Endometrium (tissue), 2 donors: Measurements from ENCODE around the gene MSRB1.
A peak's percentile ranks its signal among the peaks of the same experiment; 100 is the strongest.

ENCODE experiments used
- FAIRE-seq: peaks from 2 replicates; lab custom pipeline; 2012; peaks lifted over from hg19 to GRCh38; lab: Jason Lieb, UNC
- donor health status: control.
- donor health status: control.

Gene MSRB1, protein sequence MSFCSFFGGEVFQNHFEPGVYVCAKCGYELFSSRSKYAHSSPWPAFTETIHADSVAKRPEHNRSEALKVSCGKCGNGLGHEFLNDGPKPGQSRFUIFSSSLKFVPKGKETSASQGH

DNA sequence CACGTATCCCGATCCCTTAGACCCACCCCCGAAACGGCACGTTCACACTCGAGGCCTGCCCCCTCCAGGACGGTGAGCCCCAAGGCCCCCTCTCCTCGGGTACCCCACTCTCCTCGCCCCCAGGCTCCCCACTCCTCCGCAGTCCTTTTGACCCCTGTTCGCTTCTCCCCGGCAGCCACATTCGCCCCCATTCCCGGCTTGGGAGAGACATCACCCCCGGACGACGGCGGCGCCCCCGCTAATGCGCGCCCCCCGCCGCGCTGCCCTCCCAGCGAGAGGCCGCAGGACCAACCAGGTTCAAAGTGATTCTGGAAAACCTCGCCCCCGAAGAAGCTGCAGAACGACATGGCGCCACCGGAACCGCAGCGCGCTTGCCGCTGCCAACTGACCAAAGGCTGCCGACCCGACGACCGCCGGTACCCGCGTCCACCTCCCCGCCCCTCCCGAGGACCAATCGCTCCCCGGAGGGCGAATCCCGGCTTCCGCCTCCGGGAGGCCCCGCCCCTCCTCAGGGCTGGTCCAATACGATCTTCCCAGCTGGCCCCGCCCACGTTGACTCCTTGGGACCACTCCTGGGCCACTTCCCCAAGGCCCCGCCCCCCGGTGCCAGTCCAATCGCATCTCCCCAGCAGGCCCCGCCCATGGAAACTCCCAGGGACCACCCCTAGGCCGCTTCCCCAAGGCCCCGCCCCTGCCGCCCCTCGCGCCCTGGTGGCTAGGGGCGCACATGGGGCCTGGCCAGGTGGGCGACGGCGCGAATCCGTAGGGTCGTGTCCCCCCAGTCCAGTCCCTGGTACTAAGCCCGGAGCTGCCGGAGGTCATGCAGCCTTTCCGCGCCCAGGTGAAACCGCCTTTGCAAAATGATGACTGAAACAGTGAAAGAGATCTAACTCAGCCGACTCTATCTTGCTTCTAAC lies at the start of gene MSRB1:
Gene MSRB1, minus strand, starts transcription at position 390 of the 917 bp plus-strand sequence. Its CDS starts 43 bp downstream, at position 347.
- FAIRE-seq = peak; percentile 62

DNA sequence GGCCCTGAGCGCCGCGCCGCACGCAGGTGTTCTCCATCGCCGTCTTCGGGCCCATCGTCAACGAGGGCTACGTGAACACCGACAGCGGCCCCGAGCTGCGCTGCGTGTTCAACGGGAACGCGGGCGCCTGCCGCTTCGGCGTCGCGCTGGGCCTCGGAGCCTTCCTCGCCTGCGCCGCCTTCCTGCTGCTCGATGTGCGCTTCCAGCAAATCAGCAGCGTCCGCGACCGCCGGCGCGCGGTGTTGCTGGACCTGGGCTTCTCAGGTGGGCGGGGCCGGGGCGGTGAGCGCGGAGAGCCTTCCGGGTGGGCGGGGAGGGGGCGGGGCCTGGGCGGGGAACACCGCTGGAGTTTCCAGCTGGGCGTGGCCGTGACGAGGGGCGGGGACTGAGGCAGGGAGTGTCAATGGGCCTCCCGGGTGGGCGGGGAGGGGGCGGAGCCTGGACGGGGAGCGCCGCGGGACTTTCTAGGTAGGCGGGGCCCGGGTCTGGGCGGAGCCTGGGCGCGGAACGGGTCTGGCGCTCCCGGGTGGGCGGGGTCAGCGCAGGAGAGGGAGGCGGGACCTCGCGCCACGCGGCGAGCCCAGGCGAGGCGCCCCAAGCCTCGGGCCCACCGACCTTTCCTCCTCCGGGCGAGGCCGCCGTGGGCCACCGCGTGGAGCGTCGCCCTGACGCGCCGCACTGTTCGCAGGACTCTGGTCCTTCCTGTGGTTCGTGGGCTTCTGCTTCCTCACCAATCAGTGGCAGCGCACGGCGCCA lies 49.1 kb upstream of the MSRB1 start:
- FAIRE-seq = no peak

DNA sequence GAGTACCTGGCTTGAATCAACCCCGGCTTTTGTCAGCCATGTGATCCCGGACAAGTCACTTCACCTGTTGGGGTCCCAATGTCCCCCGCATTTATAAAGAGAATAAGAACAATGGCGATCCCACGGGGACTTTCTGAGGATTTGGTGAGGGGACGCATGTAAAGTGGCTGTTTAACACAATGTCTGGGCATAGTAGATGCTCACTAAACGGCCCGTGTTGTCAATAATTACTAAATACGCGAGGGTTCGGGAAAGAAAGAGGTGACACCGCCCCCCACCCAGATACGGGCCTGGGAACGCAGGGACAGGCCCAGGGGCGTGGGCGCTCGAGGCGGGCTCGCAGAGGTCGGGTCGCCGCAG lies 48.6 kb upstream of the MSRB1 start:
- FAIRE-seq = no peak

DNA sequence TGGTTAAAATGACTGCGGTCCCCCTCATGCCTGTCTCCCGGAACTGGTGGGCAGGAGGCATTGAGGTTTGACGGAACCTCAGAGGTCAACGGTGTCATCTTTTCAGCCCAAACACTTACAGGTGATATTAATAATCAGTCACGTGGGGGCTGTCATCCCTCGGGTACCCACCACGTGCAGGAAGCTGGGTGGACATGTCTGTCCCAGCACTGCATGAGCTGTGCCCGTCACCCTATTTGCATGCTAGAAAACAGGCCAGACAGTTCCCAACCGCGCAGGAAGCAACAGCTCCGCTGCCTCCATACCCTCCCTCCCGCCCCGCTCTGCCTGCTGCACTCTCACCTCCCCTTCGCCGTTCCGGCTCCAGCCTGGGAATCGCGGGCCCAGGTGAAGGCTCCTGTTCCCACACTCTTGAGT lies 48.1 kb upstream of the MSRB1 start:
- no peak for FAIRE-seq

DNA sequence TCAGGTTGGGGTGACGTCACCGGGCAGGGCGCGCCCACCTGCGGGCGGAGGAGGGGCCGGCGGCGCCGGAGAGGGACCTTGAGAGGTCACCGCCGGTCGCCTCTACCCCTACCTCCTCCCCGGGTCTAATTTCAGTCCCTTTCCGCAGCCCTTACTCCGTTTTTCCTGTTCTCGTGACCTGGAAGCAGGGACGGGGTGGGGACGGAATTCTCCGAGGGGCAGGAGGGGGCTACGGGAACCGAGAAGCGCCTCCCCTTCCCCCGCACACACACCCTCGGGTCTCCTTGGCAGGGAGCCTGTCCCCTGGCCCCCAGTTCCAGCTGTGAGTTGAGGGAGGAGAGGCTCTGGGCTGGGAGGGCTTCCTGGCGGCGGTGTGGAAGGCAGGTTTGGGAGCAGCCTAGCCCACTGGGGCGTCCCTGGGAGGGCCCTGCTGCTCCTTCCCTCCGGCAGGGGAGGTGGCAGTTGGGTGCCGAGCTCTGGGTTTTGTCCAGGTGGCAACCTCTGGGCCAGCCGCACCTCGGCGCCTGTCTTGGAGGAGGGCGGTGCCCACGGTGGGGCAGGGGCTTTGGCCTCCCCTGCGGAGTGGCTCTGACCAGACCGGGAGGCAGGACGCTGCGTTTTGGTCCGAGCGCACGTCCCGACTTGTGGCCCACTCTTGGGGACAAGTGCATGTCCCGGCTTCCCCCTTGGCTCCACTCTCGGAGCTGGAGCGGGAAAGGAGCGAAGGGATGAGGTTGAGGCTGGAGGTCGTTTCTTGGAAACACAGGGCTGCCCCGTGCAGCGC lies 47.5 kb upstream of the MSRB1 start:
- FAIRE-seq = no peak

DNA sequence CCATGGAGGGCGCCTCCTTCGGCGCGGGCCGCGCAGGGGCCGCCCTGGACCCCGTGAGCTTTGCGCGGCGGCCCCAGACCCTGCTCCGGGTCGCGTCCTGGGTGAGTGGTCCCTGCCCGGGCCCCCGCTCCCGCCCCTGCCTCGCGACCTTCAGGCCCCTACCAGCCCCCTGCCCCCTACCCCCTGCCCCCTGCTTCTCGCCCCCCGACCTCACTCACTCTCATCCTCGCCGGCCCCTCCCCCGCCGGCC lies 47.0 kb upstream of the MSRB1 start:
- no peak for FAIRE-seq

DNA sequence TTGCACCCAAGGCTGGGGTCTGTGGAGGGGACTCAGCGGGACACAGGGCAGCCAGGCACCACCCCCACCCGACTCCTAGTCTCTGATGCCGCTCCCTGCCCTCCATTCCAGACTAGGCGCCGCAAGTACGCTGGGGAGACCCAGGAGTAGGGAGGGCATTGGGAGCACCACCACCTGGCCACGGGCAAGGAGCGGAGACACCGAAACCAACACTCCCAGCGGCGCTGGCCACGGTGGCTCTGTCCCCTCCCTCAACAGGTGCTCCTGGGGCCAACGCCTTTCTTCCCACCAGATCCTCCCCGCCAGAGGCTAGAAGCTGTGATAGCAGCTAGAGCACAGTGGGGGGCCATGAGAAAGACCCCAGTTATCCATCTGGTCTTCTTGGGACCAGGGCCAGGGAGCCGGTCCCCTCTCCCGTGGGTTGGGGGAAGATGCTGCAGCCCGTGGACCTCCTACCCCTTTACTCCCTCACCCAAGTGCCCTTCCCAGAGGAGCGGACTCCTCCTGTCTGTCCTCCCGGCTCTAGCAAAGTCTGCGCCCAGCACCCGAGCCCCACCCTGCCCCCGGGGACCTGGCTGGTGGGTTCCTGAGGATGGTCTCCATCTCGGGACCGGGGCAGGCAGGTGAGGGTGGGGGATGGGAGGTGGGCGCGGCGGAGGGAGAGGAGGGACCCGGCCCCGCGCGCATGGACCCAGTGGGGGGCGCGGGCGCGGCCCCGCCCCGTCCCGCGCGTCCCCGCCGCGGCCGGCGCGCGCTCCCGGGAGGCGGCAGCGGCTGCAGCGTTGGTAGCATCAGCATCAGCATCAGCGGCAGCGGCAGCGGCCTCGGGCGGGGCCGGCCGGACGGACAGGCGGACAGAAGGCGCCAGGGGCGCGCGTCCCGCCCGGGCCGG lies 46.5 kb upstream of the MSRB1 start, which contains the start of gene SYNGR3:
Gene SYNGR3, plus strand, starts transcription at position 762 of the 892 bp plus-strand sequence. CDS start 133 bp downstream, outside the sequence.
- no peak for FAIRE-seq

DNA sequence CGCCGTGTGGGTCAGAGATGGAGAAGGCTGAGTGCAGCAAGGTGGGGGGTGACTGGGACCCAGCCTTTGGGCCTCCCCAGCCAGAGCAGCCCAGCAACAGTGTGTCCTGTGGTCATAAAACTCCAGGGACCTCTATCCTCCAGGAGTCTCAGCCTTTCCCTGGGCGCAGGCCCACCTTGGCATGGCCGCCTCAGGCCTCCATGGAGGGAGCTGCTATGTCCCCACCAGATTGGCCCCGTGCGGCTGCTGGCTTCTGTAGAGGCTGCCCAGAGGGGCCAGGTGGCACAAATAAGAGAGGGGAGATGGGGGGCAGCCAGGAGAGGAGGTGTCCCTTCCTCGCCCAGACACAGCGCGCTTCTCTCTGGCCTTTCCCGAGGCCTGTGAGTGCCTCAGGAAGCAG lies 44.2 kb upstream of the MSRB1 start:
- no peak for FAIRE-seq

DNA sequence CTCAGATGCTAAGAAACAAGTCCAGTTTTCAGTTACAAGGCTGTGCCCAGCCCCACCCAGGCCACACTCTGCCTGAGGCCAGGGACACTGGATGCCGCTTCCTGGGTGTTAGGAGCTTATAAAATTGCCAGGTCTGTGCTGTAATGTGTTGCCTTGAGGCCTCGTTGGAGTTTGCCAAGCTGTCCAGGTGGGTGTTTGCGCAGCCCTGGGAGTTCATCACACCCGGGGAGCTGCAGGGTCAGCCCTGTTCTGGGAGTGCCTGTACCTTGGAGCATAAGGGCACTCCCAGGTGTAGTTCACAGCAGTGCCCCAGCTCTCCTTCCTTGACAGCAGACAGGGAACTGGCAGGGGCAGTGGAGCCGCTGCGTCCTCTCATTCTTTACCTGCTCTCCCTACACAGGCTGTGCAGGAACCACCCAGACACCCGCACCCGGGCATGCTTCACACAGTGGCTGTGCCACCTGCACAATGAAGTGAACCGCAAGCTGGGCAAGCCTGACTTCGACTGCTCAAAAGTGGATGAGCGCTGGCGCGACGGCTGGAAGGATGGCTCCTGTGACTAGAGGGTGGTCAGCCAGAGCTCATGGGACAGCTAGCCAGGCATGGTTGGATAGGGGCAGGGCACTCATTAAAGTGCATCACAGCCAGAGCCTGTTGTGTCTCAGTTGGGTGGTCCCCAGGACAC lies 42.6 kb upstream of the MSRB1 start:
- FAIRE-seq = no peak

DNA sequence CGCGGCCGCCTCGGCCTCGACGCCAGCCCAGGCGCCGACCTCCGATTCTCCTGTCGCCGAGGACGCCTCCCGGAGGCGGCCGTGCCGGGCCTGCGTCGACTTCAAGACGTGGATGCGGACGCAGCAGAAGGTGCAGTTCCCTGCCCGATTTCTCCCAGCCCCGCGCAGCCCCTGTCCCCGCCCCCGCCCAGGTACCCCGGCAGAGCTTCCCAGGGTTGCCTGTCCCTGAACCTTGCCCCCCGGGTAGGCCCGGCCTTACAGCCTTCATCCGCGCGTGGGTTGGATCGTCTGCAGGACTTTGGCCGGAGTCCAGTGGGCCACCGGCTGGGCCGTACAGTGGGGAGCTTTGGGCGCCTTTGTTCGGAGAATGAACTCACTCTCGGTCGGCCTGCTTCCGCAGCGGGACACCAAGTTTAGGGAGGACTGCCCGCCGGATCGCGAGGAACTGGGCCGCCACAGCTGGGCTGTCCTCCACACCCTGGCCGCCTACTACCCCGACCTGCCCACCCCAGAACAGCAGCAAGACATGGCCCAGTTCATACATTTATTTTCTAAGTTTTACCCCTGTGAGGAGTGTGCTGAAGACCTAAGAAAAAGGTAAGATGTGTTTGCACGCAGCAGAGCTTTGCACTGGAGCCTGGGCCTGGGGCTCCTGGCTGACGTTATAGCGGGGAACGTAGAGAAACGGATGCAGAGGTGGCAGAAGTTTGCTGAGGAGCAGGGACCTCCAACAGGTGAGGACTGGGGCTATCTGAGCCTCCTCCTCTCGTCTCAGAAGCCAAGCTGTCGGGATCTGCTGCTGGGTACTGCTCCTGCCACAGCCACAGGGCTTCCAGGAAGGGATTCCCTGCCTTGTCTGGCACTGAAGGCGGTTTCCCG lies 41.6 kb upstream of the MSRB1 start:
- FAIRE-seq = no peak

DNA sequence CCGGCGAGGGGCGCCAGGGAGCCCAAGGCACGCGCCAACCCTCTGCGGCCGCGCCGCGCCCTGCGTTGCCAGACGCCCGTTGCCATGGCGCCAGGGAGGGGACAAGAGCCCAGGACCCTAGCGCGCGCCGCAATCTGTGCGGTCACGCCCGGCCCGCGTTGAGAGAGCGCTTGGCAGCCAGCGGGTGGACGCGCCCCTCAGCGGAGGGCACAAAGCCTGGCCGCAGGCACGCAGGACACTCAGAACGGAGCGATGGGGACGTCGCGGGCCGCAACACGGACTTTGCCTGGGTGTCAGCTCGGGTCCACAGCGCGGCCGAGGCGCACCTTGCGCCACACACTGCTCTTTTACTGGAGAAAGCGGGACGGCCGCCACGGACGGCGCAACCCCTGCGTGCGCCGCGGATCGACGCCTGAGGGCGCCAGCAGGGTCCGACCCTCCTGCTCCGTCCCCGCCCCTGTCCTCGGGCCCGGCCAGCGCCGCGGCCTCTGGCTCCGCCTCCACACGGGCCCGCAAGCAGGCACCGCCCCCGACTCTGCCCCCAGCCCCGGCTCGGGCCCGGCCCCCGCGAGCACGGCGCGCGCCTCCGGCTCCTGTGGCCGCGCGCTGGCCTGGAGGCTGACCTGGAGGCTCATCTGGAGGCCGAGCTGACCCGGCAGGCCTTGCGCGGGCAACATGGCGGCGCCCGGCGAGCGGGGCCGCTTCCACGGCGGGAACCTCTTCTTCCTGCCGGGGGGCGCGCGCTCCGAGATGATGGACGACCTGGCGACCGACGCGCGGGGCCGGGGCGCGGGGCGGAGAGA lies 40.7 kb upstream of the MSRB1 start, which contains the start of gene GFER:
Gene GFER, plus strand, starts transcription at position 650 of the 803 bp plus-strand sequence. Its CDS starts 26 bp downstream, at position 676.
- no peak for FAIRE-seq

DNA sequence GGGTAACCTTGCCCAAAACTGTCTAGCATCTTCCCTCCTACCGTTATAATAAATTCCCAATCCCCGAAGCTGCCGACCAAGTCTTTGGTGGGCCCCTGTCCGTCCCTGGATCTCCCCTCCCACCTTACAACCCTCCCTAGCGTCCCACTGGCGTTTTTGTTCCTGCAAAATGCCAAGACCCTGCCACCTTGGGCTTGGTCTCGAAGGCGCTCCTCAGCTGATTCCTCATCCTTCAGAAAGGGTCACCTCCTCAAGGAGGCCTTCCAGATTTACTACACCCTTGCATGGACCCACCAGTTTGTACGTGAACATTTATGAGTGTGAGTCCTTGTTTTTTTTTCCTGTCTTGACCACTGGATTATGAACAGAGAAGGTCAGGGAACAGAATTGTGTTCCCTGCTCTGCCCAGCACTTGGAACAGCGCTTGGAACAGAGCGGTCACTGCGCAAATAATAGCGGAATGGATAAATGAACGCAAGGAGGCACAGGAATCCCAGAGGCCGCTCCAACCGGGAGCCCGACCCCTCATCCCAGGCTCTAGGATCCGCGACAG lies 40.1 kb upstream of the MSRB1 start:
- no peak for FAIRE-seq

DNA sequence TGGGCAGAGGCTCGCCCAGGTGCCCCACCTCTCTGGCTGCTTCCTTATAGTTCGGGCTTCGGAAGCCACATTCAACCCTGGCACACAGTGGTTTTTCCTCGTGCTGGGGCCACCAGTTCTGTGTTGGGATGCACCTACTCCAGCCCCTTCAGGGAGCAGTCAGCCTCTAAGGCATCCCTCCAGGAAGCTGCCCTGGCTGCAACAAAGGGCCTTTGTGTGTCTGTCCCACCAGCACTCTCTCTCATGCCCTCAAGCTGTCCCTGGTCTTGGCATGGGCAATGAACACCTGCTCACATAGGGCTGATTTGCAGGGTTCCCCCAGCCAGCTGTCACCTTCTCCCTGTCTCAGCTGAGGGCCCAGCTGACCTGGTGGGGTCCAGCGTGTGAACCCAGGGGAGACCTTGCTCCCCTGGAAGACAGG lies 39.0 kb upstream of the MSRB1 start:
- no peak for FAIRE-seq

DNA sequence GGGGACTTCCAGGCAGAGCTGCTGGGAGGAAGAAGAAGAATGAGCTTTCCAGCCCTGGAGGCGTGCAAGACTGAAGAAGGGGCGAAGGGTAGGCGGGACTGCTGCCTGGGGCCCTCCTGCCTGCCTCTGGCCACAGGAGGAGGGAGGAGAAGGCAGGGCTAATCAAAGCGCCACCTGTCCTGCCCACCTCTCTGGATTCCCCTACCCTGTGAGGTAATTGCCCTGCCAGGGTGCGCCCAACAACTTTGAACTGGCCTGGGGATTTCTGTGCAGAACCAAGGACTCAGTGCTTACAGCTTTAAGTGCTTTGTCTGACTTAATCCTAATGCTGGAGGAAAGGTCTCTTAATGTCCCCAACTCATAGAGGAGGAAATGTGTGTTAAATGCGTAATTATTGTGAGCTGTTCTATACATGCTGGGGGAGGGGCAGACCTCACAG lies 38.4 kb upstream of the MSRB1 start, which contains the start of gene NOXO1:
Gene NOXO1, minus strand, starts transcription at position 72 of the 439 bp plus-strand sequence. CDS start 290 bp downstream, outside the sequence.
- no peak for FAIRE-seq

DNA sequence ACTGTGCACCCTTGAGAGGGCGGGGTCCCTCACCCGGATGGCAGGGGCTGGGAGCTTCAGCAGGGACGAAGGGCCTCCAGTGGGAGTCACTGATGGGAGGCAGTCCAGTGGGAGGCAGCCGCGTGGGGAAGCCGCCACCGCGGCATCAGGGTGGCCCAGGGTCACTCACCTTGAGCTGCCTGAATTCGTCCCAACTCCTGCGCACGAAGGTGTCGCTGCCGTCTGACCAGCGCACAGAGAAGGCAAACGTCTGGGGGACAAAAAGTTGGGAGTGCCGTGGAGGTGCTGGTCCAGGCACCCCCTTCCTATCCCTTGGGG lies 37.7 kb upstream of the MSRB1 start:
- no peak for FAIRE-seq

DNA sequence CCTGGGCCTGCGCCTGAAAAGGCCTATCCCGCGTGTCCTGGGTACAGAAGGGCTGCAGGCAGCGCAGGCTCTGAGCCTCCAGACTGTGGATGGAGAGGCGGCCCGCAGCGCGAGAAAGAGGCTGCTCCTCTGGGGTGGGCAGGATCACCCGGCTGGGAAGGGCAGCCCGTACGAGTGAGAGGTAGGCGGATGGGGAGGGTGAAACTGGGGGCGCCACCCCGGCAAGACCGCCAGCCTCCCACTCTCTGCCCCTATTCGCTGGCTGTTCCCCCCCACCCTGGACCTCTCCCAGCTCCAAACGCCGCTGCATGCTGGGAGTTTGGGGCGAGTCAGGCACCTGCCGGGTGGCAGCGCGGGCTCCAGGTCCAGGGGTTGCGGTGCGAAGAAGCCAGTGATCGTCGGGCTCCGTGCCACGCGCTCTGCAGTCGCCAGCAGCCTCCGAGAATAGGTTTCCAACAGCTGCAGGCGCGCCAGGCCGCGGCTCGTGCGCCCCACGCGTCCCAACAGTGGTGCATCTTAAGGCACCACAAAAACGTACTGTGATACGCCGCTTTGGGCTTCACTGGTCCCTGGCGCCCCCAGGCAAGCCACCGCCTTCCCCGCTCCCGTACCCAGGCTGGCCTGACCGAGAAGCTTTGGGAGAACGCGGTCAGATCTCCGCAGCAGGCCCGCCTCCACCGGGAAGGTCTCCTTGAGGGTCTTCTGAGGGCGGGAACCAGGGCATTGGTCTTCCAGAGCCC lies 37.2 kb upstream of the MSRB1 start:
- no peak for FAIRE-seq

DNA sequence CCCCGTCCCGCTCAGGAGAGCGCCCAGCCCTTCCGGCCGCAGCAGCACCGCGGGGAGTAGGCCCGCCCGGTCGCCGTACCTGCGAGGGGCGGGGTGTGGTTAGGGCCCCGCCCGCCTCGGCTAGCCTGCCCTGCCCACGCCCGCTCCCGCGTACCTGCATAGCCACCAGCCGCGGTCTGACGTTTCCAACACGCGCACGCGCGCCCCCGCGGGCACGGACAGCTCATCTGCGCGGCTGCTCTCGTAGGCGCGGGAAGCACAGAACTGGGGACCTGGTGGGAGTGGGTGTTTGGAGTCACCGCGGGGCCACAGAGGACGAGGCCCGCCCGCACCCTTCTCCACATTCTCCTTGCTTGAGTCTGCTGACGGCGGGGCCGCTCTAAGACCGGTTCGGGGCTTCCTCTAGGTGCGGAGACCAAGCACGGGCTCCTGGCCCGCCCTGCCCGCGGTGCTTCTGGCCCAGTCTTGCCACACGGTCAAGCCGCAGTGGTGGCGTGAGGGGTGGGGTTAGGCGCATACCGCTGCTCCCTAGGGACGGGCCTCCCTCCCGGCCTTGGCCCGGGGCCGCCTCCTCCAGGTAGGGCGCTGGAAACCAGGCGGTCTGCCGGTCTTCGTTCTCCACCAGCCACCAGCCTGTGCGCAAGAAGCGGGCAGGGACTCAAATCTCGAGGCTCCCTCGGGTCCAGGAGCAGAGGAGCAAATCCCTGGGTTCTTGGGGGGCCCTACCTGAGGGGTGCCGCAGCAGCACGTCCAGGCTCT lies 36.5 kb upstream of the MSRB1 start:
- FAIRE-seq = no peak
